GM18873 (cell line): Measurements from ENCODE around the gene HOXA1.
"Not testable (repeated sequence)": the region's sequence is repeated elsewhere in the genome, so short reads cannot be mapped to it uniquely, and the experiment has no call there.

ENCODE experiments used
- ATAC-seq: cut with Tn5 transposase; IDR thresholded peaks from one replicate; pipeline ENCODE4 v1.9.1; 2021; ENCODE audit warnings: mild to moderate bottlenecking, moderate library complexity, moderate number of reproducible peaks; ENCODE audit not compliant: unreplicated experiment, low FRiP score

HOXA1 gene

DNA sequence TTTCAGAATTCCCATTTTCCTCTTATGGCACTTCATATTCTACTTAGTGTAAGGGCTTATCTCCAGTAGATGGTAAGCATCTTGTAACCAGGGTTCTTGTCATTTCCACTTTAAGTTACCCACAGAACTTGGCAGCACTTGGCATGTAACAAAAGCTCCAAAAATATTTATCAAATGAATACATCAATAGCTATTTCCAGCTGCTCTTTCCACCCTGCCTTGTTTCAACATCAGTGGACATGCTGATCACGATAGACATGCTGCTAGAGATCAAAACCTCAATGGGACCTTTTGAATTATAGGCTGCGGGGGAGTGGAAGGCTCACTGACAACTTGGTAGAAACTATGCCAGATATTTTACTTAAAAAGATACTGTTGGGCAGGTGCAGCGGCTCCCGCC, 32.9 kb downstream of the HOXA1 start:
- no peak for ATAC-seq

DNA sequence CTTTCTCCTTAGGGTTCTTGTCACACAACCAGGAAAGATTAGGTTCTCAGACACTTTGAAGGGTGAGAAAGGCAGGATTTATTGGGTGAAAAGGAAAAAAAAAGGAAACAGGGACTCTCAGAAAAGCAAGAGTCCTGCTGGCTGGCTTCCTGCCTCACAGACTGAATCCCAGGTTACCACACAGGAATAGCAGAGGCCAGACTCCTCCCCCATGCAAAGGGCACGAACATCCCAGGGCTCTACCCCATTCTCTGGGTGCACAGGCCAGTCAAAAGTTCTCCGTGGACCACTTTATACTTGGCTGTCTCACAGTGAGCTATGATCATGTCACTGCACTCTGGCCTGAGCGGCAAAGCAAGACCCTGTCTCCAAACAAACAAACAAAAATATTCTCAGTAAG, 42.6 kb downstream of the HOXA1 start:
- no peak for ATAC-seq

DNA sequence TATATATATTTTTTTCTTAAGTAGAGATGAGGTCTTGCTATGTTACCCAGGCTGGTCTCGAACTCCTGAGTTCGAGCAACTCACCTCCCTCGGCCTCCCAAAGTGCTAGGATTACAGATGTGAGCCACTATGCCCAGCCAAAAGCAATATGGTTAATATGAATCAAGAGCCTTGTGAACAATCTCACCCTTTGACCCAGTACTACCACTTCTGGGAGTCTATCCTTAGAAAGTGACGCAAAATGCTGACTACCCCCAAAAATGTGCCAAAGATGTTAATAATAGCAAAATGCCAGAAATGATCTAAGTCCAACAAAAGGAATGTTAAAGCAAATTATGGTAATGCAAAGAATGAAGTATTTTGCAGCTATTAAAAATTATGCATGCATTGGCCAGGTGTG, 44.3 kb downstream of the HOXA1 start:
- no peak for ATAC-seq

DNA sequence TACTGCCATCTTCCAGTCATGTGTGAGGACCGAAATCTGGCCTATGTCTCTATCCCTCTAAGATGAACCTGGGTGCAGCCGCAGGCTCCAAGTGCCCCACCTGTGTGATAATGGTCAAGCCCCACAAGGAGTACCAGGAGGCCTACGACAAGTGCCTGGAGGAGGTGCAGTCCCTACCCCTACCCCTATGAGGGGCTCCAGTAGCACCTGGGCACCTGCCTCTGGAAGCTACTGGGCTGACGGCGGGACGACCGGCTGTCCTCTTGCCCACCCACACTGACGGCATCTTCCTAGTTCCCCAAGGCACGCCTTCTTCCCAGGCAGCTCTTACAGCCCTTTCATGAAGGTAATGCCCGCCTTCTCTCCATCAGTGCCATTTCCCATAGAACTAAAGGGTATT, 47.4 kb downstream of the HOXA1 start:
- no peak for ATAC-seq

DNA sequence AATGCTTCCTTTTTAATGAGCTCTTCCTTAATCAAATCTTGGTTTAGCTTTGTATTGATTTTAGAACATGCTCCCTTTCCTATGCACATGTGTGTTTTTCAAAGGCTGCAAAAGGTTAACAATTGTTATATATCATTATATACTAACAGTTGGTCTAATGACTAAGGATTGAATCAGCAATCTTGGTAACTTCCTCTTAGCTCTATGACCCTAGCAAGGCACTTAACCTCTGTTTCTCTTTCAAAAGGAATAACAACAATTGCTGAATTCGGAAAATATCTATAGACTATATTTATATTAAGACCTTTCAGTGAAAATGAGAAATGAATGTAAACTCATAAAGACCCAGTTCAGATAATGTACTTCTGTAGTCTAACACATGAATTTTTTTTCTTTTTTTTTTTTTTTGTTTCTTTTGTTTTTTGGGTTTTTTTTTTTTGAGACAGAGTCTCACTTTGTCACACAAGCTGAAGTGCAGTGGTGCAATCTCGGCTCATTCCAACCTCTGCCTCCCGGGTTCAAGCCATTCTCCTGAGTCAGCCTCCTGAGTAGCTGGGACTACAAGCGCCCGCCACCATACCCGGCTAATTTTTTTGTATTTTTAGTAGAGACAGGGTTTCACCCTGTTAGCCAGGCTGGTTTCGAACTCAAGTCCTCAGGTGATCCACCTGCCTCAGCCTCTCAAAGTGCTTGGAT, 48.8 kb downstream of the HOXA1 start:
- ATAC-seq = no peak

- ATAC-seq = not testable (repeated sequence)
Measured at GRCh38 chr7:27045972-27046371, 49.8 kb downstream of the HOXA1 start.

GRCh38 chr7:27045066-27045465, 50.7 kb downstream of the HOXA1 start:
- ATAC-seq = not testable (repeated sequence)
